HEK293 (cell line): Measurements from ENCODE around the gene LIN37.

Experiments used
- CTCF ChIA-PET: fragments of 350-600 bp; formaldehyde crosslinking; extraction: SDS; loops from one replicate; lab custom pipeline; 2021; ENCODE audit warnings: antibody characterized with exemption; lab: Yijun Ruan, JAX
- POLR2A ChIA-PET: fragments of 300-600 bp; formaldehyde crosslinking; extraction: SDS; loops from one replicate; lab custom pipeline; 2020; ENCODE audit warnings: antibody characterized with exemption, inconsistent platforms; lab: Yijun Ruan, JAX
- H3K27ac ChIP-seq: fragments of 200-500 bp; sonication (Bioruptor generic); 2 replicates; pipeline ENCODE4 v1.5.1; 2014; ENCODE audit warnings: low read depth, low read length, control low read depth, inconsistent platforms; ENCODE audit errors: extremely low read depth
- H3K36me3 ChIP-seq, 2 experiments: fragments of 200-500 bp in 1 of 2; sonication (Bioruptor generic) in 1 of 2; 1 replicate in 1 of 2; 2 replicates in 1 of 2; pipeline ENCODE4 v1.5.1; 2014 to 2017; ENCODE audit warnings: inconsistent platforms in 2 of 2, low read length in 2 of 2; ENCODE audit not compliant: control insufficient read depth in 2 of 2, insufficient read depth in 1 of 2
- H3K4me1 ChIP-seq: fragments of 200-500 bp; sonication (Bioruptor generic); 2 replicates; pipeline ENCODE4 v1.5.1; 2014; ENCODE audit warnings: mild to moderate bottlenecking, low read length, inconsistent platforms; ENCODE audit not compliant: control insufficient read depth, insufficient read depth
- H3K4me3 ChIP-seq: 2 replicates; pipeline ENCODE4 v1.5.1; 2011; ENCODE audit warnings: low read depth, mild to moderate bottlenecking, control low read depth, low read length, moderate library complexity
- H3K9me3 ChIP-seq: fragments of 200-500 bp; sonication (Bioruptor generic); 2 replicates; pipeline ENCODE4 v1.5.1; 2014; ENCODE audit warnings: low read depth, low read length, inconsistent platforms; ENCODE audit not compliant: control insufficient read depth, insufficient read depth
- BCL11B ChIP-seq: fragments of 450-650 bp; formaldehyde crosslinking; IDR thresholded peaks from 2 replicates; pipeline ENCODE4 v1.5.1; 2016; ENCODE audit warnings: low read depth, missing biosample characterization, missing genetic modification characterization
- CTCF ChIP-seq: fragments of 450-650 bp; formaldehyde crosslinking; IDR thresholded peaks from 2 replicates; pipeline ENCODE4 v1.5.1; 2016; ENCODE audit warnings: missing biosample characterization, missing genetic modification characterization
- HOXA7 ChIP-seq: sonication (generic); formaldehyde crosslinking; IDR thresholded peaks from 2 replicates; pipeline ENCODE4 v1.8.1; 2022; ENCODE audit warnings: missing genetic modification reagents, borderline replicate concordance
- INSM2 ChIP-seq: fragments of 450-650 bp; formaldehyde crosslinking; IDR thresholded peaks from 2 replicates; pipeline ENCODE4 v1.5.1; 2016; ENCODE audit warnings: missing biosample characterization, missing genetic modification characterization
- KLF9 ChIP-seq: fragments of 450-650 bp; formaldehyde crosslinking; IDR thresholded peaks from 2 replicates; pipeline ENCODE4 v1.5.1; 2016; ENCODE audit warnings: missing biosample characterization, missing genetic modification characterization, low read depth
- OSR2 ChIP-seq: fragments of 450-650 bp; formaldehyde crosslinking; IDR thresholded peaks from 2 replicates; pipeline ENCODE4 v1.5.1; 2016; ENCODE audit warnings: missing biosample characterization, missing genetic modification characterization
- PRDM10 ChIP-seq: fragments of 450-650 bp; formaldehyde crosslinking; IDR thresholded peaks from 2 replicates; pipeline ENCODE4 v1.5.1; 2016; ENCODE audit warnings: missing biosample characterization, missing genetic modification characterization
- ZBTB1 ChIP-seq: fragments of 450-650 bp; formaldehyde crosslinking; IDR thresholded peaks from 2 replicates; pipeline ENCODE4 v1.5.1; 2016; ENCODE audit warnings: missing biosample characterization, missing genetic modification characterization
- ZBTB8A ChIP-seq: fragments of 450-650 bp; formaldehyde crosslinking; IDR thresholded peaks from 2 replicates; pipeline ENCODE4 v1.5.1; 2016; ENCODE audit warnings: missing biosample characterization, missing genetic modification characterization
- ZNF214 ChIP-seq: fragments of 450-650 bp; formaldehyde crosslinking; IDR thresholded peaks from 2 replicates; pipeline ENCODE4 v1.5.1; 2017; ENCODE audit warnings: missing biosample characterization, mild to moderate bottlenecking, missing genetic modification characterization, borderline replicate concordance
- ZNF24 ChIP-seq: fragments of 450-650 bp; formaldehyde crosslinking; IDR thresholded peaks from 2 replicates; pipeline ENCODE4 v1.5.1; 2016; ENCODE audit warnings: missing biosample characterization, missing genetic modification characterization
- ZNF416 ChIP-seq: fragments of 450-650 bp; formaldehyde crosslinking; IDR thresholded peaks from 2 replicates; pipeline ENCODE4 v1.5.1; 2016; ENCODE audit warnings: missing biosample characterization, missing genetic modification characterization
- ZNF433 ChIP-seq: fragments of 450-650 bp; formaldehyde crosslinking; IDR thresholded peaks from 2 replicates; pipeline ENCODE4 v1.5.1; 2016; ENCODE audit warnings: missing biosample characterization, missing genetic modification characterization, low read depth
- ZNF544 ChIP-seq: fragments of 450-650 bp; formaldehyde crosslinking; IDR thresholded peaks from 2 replicates; pipeline ENCODE4 v1.5.0; 2017; ENCODE audit warnings: missing biosample characterization, missing genetic modification characterization
- ZNF610 ChIP-seq: fragments of 450-650 bp; formaldehyde crosslinking; IDR thresholded peaks from 2 replicates; pipeline ENCODE4 v1.5.1; 2016; ENCODE audit warnings: missing biosample characterization, missing genetic modification characterization, borderline replicate concordance
- ZNF639 ChIP-seq: fragments of 450-650 bp; formaldehyde crosslinking; IDR thresholded peaks from 2 replicates; pipeline ENCODE4 v1.5.1; 2016; ENCODE audit warnings: missing biosample characterization, missing genetic modification characterization
- ZNF660 ChIP-seq: fragments of 450-650 bp; IDR thresholded peaks from 2 replicates; pipeline ENCODE4 v1.5.1; 2018; ENCODE audit warnings: missing biosample characterization, mild to moderate bottlenecking, missing genetic modification characterization
- ZNF830 ChIP-seq: fragments of 450-650 bp; IDR thresholded peaks from 2 replicates; pipeline ENCODE4 v1.5.0; 2018; ENCODE audit warnings: missing biosample characterization, missing genetic modification characterization, low read depth, mild to moderate bottlenecking, moderate library complexity
- ZNF843 ChIP-seq: fragments of 450-650 bp; formaldehyde crosslinking; IDR thresholded peaks from 2 replicates; pipeline ENCODE4 v1.5.1; 2016; ENCODE audit warnings: missing biosample characterization, missing genetic modification characterization
- ZSCAN30 ChIP-seq: fragments of 450-650 bp; IDR thresholded peaks from 2 replicates; pipeline ENCODE4 v1.5.1; 2018; ENCODE audit warnings: missing biosample characterization, mild to moderate bottlenecking, missing genetic modification characterization, moderate library complexity

The LIN37 gene

GRCh38 chr19:35713904-35714495, 34.4 kb upstream of the LIN37 start:
- ChIA-PET POLR2A (interaction anchor here (1.1 to 3.9 kb wide), 8 partner anchors 9 to 217 kb away, joined by 3 to 38 read pairs (median 4); partner anchors contain the start of genes LIN37, PSENEN, U2AF1L4 and ZBTB32), CTCF (interaction anchor here (0.6 to 6.0 kb wide), 9 partner anchors 10 to 360 kb away, joined by 3 to 119 read pairs (median 6); partner anchors contain the start of gene ZBTB32)
- Histone ChIP-seq H3K4me3 (no peak overlapping the region), H3K36me3 (no peaks in the 10 kb centered on the region; a peak in 1 of 3 replicates), H3K4me1 (peaks cover 17% of the 10 kb centered on the region), H3K27ac (no peak overlapping the region), H3K9me3 (no peaks in the 10 kb centered on the region)
- TF ChIP-seq KLF9 = no peak
- no peak for TF ChIP-seq ZNF660 (tag by site-specific recombination)
- no peak for TF ChIP-seq ZBTB1 (tag by site-specific recombination)
- TF ChIP-seq INSM2 (tag by site-specific recombination) = no peak
- no peak for TF ChIP-seq ZNF610 (tag by site-specific recombination)
- TF ChIP-seq ZSCAN30 (tag by site-specific recombination) = no peak
- TF ChIP-seq ZNF639 (tag by site-specific recombination) = no peak
- TF ChIP-seq ZNF24 (tag by site-specific recombination) = no peak
- no peak for TF ChIP-seq ZNF544
- no peak for TF ChIP-seq ZNF830 (tag by site-specific recombination)

GRCh38 chr19:35714601-35715354, 33.6 kb upstream of the LIN37 start:
- ChIA-PET POLR2A (interaction anchor here (1.1 to 2.2 kb wide), 4 partner anchors 13 to 155 kb away, joined by 4 to 6 read pairs (median 5); partner anchors contain the start of gene LIN37), CTCF (interaction anchor here (0.6 to 6.0 kb wide), 11 partner anchors 11 to 361 kb away, joined by 3 to 119 read pairs (median 4); partner anchors contain the start of genes LIN37 and ZBTB32)
- no peak for TF ChIP-seq OSR2 (tag by site-specific recombination)
- peak; percentile 33; the same call in 1 of the 2 replicates for TF ChIP-seq CTCF (tag by site-specific recombination)
- no peak overlapping the region for H3K4me3 ChIP-seq
- no peaks in the 10 kb centered on the region for H3K9me3 ChIP-seq
- H3K36me3 ChIP-seq = peaks cover 4 to 6% of the 10 kb centered on the region in 2 experiments; a peak in 2 of 3 replicates
- no peak overlapping the region; the same call in 1 of the 2 replicates for H3K27ac ChIP-seq
- peaks cover 23% of the 10 kb centered on the region for H3K4me1 ChIP-seq

GRCh38 chr19:35715355-35715809, 33.0 kb upstream of the LIN37 start:
- POLR2A ChIA-PET = interaction anchor here (1.0 to 1.1 kb wide), 3 partner anchors 8 to 154 kb away, joined by 3 to 6 read pairs (median 4); no protein-coding TSS in a partner anchor
- Histone ChIP-seq H3K36me3 (peaks cover 9 to 13% of the 10 kb centered on the region in 2 experiments), H3K27ac (peak overlapping the region; percentile 93; the same call in 1 of the 2 replicates), H3K4me1 (peaks cover 23% of the 10 kb centered on the region), H3K9me3 (no peaks in the 10 kb centered on the region), H3K4me3 (no peak overlapping the region)
- CTCF ChIA-PET = interaction anchor here (0.6 to 6.0 kb wide), 15 partner anchors 11 to 362 kb away, joined by 3 to 119 read pairs (median 4); partner anchors contain the start of genes LIN37 and ZBTB32
- TF ChIP-seq HOXA7 (no peak), BCL11B (tag by site-specific recombination) (no peak), ZNF610 (tag by site-specific recombination) (no peak), ZNF843 (tag by site-specific recombination) (no peak), PRDM10 (tag by site-specific recombination) (peak; percentile 74), ZBTB8A (tag by site-specific recombination) (no peak), ZNF416 (tag by site-specific recombination) (no peak), ZNF433 (no peak), ZNF214 (no peak)
